ENCODE measurements around the gene MARK2. TPM values are rescaled to one million over a fixed set of nuclear protein-coding genes. Genes with fewer than 3 reads are reported as not detected.
A peak's percentile ranks its signal among the peaks of the same experiment; 100 is the strongest.

The MARK2 gene
- total and polyA plus RNA-seq, 11 donors = 17.0 to 53.5 (median 37.5) TPM

DNA sequence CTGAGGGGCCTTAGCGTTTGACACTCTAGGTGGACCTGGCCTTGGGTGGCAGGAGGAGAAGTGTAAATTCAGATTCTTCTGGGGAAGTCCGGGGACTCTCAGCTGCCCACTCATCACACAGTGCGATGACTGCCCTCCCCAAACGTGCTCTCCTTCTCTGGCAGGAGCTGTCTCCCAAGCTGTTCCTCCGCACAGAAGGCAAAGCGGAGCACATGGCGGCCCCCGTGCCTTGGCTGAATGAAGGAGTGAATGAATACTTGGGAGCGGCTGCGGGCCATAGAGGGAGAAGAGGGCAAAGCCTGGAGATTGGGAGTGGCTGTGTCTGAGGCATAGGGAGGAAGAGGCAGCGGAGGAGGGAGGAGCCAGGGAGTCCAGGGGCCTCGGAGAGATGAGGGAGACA, 93.0 kb downstream of the MARK2 start:
- 75 to 84% (median 82%) methylated on average over 12 of the region's 12 CpGs for WGBS, 4 donors
- DNase-seq = no peak

DNA sequence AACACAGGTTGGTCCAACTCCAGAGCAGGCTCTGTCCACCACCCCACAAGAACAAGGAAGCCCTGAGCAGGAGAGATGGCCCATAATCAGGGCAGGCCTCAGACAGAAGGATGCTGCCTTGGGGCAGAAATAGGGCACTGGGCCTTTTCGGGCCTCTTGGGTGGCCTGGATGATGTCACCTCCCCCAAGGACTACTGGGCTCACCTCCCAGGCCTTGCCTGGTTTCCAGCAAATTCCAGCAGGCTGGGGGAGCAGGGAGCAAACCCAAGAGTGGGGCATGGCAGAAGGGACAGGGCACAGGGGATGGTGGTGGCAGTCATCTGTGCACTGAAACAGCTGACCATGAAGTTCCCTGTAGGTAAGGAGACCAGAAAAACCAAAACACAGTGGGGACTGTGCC, 94.5 kb downstream of the MARK2 start:
- ATAC-seq (peak in 1 of 4 donors; percentile 57), DNase-seq (no peak)
- Histone ChIP-seq H3K4me3 (no peak overlapping the region), H3K27me3 (no peaks in the 10 kb centered on the region), H3K36me3 (no peaks in the 10 kb centered on the region), H3K27ac (no peak overlapping the region), H3K4me1 (peaks cover 0 to 11% (median 5%) of the 10 kb centered on the region in 12 donors), H3K9me3 (no peaks in the 10 kb centered on the region)
- intact Hi-C loops (cut with DNase I) = no loop called here
- TF ChIP-seq POLR2A (IDR thresholded peaks at IDR 0.05) = no peak
- TF ChIP-seq, protein P1, sequence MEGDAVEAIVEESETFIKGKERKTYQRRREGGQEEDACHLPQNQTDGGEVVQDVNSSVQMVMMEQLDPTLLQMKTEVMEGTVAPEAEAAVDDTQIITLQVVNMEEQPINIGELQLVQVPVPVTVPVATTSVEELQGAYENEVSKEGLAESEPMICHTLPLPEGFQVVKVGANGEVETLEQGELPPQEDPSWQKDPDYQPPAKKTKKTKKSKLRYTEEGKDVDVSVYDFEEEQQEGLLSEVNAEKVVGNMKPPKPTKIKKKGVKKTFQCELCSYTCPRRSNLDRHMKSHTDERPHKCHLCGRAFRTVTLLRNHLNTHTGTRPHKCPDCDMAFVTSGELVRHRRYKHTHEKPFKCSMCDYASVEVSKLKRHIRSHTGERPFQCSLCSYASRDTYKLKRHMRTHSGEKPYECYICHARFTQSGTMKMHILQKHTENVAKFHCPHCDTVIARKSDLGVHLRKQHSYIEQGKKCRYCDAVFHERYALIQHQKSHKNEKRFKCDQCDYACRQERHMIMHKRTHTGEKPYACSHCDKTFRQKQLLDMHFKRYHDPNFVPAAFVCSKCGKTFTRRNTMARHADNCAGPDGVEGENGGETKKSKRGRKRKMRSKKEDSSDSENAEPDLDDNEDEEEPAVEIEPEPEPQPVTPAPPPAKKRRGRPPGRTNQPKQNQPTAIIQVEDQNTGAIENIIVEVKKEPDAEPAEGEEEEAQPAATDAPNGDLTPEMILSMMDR (IDR thresholded peaks at IDR 0.05) = no peak
- WGBS, 4 donors = 41 to 56% (median 47%) methylated on average over 1 of the region's 1 CpG

More for the DNA sequence above, 93.0 kb downstream of the MARK2 start:
- Histone ChIP-seq H3K9me3 (no peaks in the 10 kb centered on the region), H3K27me3 (no peaks in the 10 kb centered on the region), H3K4me3 (no peak overlapping the region), H3K36me3 (no peaks in the 10 kb centered on the region), H3K4me1 (peaks cover 0 to 4% (median 0%) of the 10 kb centered on the region in 12 donors), H3K27ac (no peak overlapping the region)
- no peak for ATAC-seq
- intact Hi-C loops (cut with DNase I) = no loop called here
- no peak for TF ChIP-seq POLR2A (IDR thresholded peaks at IDR 0.05)
- TF ChIP-seq, protein P1 (IDR thresholded peaks at IDR 0.05) = no peak

DNA sequence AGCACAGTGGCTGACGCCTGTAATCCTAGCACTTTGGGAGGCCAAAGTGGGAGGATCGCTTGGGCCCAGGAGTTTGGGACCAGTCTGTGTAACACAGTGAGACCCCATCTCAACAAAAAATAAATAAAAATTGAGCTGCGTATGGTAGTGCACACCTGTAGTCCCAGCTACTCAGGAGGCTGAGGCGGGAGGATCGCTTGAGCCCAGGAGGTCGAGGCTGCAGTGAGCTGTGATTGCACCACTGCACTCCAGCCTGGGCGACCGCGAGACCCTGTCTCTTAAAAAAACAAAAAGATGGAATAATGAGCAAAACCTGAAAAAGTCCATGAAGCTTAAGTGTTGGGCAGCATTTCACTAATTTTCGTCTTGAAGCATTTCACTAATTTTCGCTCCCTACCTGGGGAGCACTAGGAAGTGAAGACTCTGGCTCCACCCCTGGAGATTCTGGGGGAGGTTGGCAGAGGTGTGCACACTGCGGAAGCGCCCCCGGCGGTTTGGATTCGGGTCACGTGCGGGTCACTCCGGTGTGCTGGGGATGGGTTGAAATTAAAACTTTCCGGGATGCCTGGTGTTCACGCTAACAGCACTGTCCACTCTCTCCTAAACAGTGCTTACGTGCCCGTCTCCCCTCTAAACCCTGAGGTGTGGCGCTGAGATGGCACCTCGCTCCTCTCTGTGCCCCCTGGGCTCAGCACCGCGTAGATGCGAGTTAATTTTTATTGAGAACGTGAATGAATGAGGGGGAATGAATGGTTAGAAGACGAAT, 99.0 kb downstream of the MARK2 start:
- no peak for DNase-seq
- peaks cover 0 to 32% (median 19%) of the 10 kb centered on the region in 12 donors for H3K4me1 ChIP-seq
- peak in 2 of 4 donors; percentile 5 to 10 for ATAC-seq
- H3K4me3 ChIP-seq = peak overlapping the region; percentile 50 to 94 (median 74)
- H3K27me3 ChIP-seq = no peaks in the 10 kb centered on the region
- TF ChIP-seq, protein P1 (IDR thresholded peaks at IDR 0.05) = peak in 1 of 12 donors; percentile 5
- no peak for TF ChIP-seq POLR2A (IDR thresholded peaks at IDR 0.05)
- WGBS, 4 donors = 25 to 35% (median 30%) methylated on average over 30 of the region's 30 CpGs
- intact Hi-C loops (cut with DNase I) = loop anchor here in 3 of 10 donors (1.0 to 2.0 kb wide), 2 partner anchors 19 kb away; no protein-coding TSS in a partner anchor
- no peaks in the 10 kb centered on the region for H3K9me3 ChIP-seq
- H3K36me3 ChIP-seq = peaks cover 0 to 3% (median 0%) of the 10 kb centered on the region in 9 donors
- H3K27ac ChIP-seq = peak overlapping the region in 9 of 12 donors; percentile 35 to 86 (median 78)

Data from heart left ventricle (tissue), 16 donors.